ENCODE measurements around the gene DDX54. TPM values are rescaled to one million over a fixed set of nuclear protein-coding genes. Genes with fewer than 3 reads are reported as not detected.

Gene DDX54
- total RNA-seq, 1 experiment from 2014 or later: 83.0 TPM

DNA sequence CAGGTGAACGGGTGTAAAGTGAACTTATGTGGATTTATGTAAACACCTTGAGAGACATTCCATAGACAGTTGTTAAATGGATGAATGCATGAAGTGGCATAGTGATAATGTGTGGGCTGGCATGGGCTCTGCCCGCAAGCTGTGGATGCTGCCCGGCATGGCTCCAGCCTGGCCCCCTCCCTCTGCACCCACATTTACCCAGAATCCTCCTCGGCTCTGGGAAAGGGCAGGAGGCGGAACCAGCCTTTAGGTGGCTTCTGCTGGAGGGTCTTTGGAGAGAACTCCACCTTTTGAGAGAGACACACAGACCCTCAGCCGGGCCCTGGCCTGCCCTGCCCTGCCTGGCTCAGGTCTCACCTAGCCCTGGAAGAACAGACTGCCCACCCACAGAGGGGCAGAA lies 68.4 kb downstream of the DDX54 start:
- H3K18ac ChIP-seq (ENCODE audit: insufficient read length, low read depth, low read length): no peak overlapping the region
- H3K23me2 ChIP-seq (ENCODE audit: insufficient read length, low read depth, low read length, poor library complexity, severe bottlenecking): no peaks in the 10 kb centered on the region
- Mint-ChIP-seq H3K4me1 (peaks cover 4 to 15% of the 10 kb centered on the region in 2 experiments), H3K36me3 (ENCODE audit: insufficient read depth in 1 of 3, low read depth in 3 of 3) (no peaks in the 10 kb centered on the region), H3K4me3 (no peak overlapping the region), H3K27ac (no peak overlapping the region; a peak in 1 of 7 replicates), H3K27me3 (ENCODE audit: low read depth) (no peaks in the 10 kb centered on the region), H3K9me3 (no peaks in the 10 kb centered on the region)
- H4K5ac ChIP-seq (ENCODE audit: insufficient read length, low read depth, low read length): no peak overlapping the region
- H3K56ac ChIP-seq (ENCODE audit: insufficient read length, low read depth, low read length): no peak overlapping the region
- H4K20me1 ChIP-seq (ENCODE audit: control insufficient read depth, insufficient read depth, insufficient read length): no peaks in the 10 kb centered on the region
- no peak overlapping the region for H2BK120ac ChIP-seq (ENCODE audit: low read depth, low read length, poor library complexity, severe bottlenecking)
- no peaks in the 10 kb centered on the region for H3K4me1 ChIP-seq (ENCODE audit: insufficient read depth, low read length)
- H2BK20ac ChIP-seq (ENCODE audit: low read depth, low read length, poor library complexity, severe bottlenecking): no peak overlapping the region
- WGBS (ENCODE audit: extremely low coverage, insufficient read length, low lambda C conversion rate): no CpG with 5 or more reads among the region's 6 CpGs
- no peaks in the 10 kb centered on the region for H3K27me3 ChIP-seq (ENCODE audit: insufficient read depth, low read length)
- no peak overlapping the region for H4K91ac ChIP-seq (ENCODE audit: insufficient read length, low read depth, low read length)
- H2AFZ ChIP-seq (ENCODE audit: low read length): no peak overlapping the region
- DNase-seq: no peak
- H3K79me2 ChIP-seq (ENCODE audit: insufficient read depth, low read length): no peaks in the 10 kb centered on the region
- H2BK15ac ChIP-seq (ENCODE audit: low read depth, low read length): no peak overlapping the region
- no peak overlapping the region for H3K27ac ChIP-seq (ENCODE audit: insufficient read length, low read depth, low read length)
- no peak overlapping the region for H3K14ac ChIP-seq (ENCODE audit: insufficient read depth, low read length)
- no peak overlapping the region for H4K8ac ChIP-seq (replicated peaks; ENCODE audit: insufficient read length, low read depth, low read length)
- no peaks in the 10 kb centered on the region for H3K79me1 ChIP-seq (ENCODE audit: insufficient read depth, low read depth, low read length, poor library complexity, severe bottlenecking)
- no peak overlapping the region for H3K23ac ChIP-seq (ENCODE audit: insufficient read length, low read depth, low read length)
- no peak overlapping the region for H3T11ph ChIP-seq (ENCODE audit: low read length)
- no peak overlapping the region for H2BK12ac ChIP-seq (ENCODE audit: insufficient read length, low read depth, low read length)
- no peaks in the 10 kb centered on the region for H3K9me3 ChIP-seq (ENCODE audit: control insufficient read depth, low read depth, low read length)
- no peak overlapping the region for H3K9ac ChIP-seq (ENCODE audit: extremely low read depth, insufficient read length, low read length)
- no peak overlapping the region for H2AK5ac ChIP-seq (ENCODE audit: insufficient read length, low read length)
- no peak overlapping the region for H2BK5ac ChIP-seq (ENCODE audit: insufficient read length, low read length)
- TF ChIP-seq, protein P1, sequence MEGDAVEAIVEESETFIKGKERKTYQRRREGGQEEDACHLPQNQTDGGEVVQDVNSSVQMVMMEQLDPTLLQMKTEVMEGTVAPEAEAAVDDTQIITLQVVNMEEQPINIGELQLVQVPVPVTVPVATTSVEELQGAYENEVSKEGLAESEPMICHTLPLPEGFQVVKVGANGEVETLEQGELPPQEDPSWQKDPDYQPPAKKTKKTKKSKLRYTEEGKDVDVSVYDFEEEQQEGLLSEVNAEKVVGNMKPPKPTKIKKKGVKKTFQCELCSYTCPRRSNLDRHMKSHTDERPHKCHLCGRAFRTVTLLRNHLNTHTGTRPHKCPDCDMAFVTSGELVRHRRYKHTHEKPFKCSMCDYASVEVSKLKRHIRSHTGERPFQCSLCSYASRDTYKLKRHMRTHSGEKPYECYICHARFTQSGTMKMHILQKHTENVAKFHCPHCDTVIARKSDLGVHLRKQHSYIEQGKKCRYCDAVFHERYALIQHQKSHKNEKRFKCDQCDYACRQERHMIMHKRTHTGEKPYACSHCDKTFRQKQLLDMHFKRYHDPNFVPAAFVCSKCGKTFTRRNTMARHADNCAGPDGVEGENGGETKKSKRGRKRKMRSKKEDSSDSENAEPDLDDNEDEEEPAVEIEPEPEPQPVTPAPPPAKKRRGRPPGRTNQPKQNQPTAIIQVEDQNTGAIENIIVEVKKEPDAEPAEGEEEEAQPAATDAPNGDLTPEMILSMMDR (conservative IDR thresholded peaks at IDR 0.05): no peak
- no peak overlapping the region for H3K4ac ChIP-seq (ENCODE audit: low read depth, low read length)
- no peak overlapping the region for H3K4me2 ChIP-seq (ENCODE audit: insufficient read depth, insufficient read length, low read length)
